Adipocyte (in vitro differentiated cells): ENCODE measurements around the gene FREM1.

Source experiments
- DNase-seq: peaks from one replicate; pipeline ENCODE4 v3.0.0-alpha.2; 2015; ENCODE audit warnings: low read depth
- H3K27me3 ChIP-seq: replicated peaks from 2 replicates; pipeline ENCODE4 v1.7.0; 2013; ENCODE audit warnings: mild to moderate bottlenecking, low read length, moderate library complexity; ENCODE audit not compliant: control insufficient read depth, insufficient read depth
- H3K36me3 ChIP-seq: 2 replicates; pipeline ENCODE4 v1.7.0; 2013; ENCODE audit warnings: low read length, mild to moderate bottlenecking, moderate library complexity; ENCODE audit not compliant: control insufficient read depth, insufficient read depth, severe bottlenecking
- H3K4me1 ChIP-seq: 2 replicates; pipeline ENCODE4 v1.7.0; 2013; ENCODE audit warnings: mild to moderate bottlenecking, low read length, moderate library complexity; ENCODE audit not compliant: control insufficient read depth, insufficient read depth
- H3K4me3 ChIP-seq: 2 replicates; pipeline ENCODE4 v1.7.0; 2013; ENCODE audit warnings: mild to moderate bottlenecking, low read length, moderate library complexity
- H3K9ac ChIP-seq: 2 replicates; pipeline ENCODE4 v1.7.0; 2013; ENCODE audit warnings: mild to moderate bottlenecking, low read length, moderate library complexity
- H3K9me3 ChIP-seq: 2 replicates; pipeline ENCODE4 v1.7.0; 2013; ENCODE audit warnings: mild to moderate bottlenecking, low read length, moderate library complexity; ENCODE audit not compliant: control insufficient read depth

Gene FREM1

GRCh38 chr9:14893280-14893679 is 16.9 kb downstream of the FREM1 start:
- Histone ChIP-seq H3K27me3 (no peaks in the 10 kb centered on the region), H3K9me3 (no peaks in the 10 kb centered on the region), H3K4me3 (no peak overlapping the region), H3K4me1 (no peaks in the 10 kb centered on the region), H3K9ac (no peak overlapping the region), H3K36me3 (no peaks in the 10 kb centered on the region)
- DNase-seq: no peak

GRCh38 chr9:14891332-14891731 is 18.9 kb downstream of the FREM1 start:
- H3K4me1 ChIP-seq: peaks cover 5% of the 10 kb centered on the region
- no peaks in the 10 kb centered on the region for H3K36me3 ChIP-seq
- no peak for DNase-seq
- H3K9ac ChIP-seq: no peak overlapping the region
- no peak overlapping the region for H3K4me3 ChIP-seq
- H3K27me3 ChIP-seq: no peaks in the 10 kb centered on the region
- no peaks in the 10 kb centered on the region for H3K9me3 ChIP-seq

- Histone ChIP-seq H3K9ac (no peak overlapping the region), H3K36me3 (no peaks in the 10 kb centered on the region), H3K9me3 (no peaks in the 10 kb centered on the region), H3K4me3 (no peak overlapping the region), H3K4me1 (peaks cover 8% of the 10 kb centered on the region), H3K27me3 (no peaks in the 10 kb centered on the region)
- DNase-seq: no peak
These were observed 20.8 kb downstream of the FREM1 start for GRCh38 chr9:14889451-14889850.

- Histone ChIP-seq H3K9me3 (no peaks in the 10 kb centered on the region), H3K27me3 (no peaks in the 10 kb centered on the region), H3K4me1 (peaks cover 13% of the 10 kb centered on the region), H3K36me3 (no peaks in the 10 kb centered on the region), H3K4me3 (no peak overlapping the region), H3K9ac (no peak overlapping the region)
- no peak for DNase-seq
These were observed 21.4 kb downstream of the FREM1 start for GRCh38 chr9:14888875-14889274.

DNA sequence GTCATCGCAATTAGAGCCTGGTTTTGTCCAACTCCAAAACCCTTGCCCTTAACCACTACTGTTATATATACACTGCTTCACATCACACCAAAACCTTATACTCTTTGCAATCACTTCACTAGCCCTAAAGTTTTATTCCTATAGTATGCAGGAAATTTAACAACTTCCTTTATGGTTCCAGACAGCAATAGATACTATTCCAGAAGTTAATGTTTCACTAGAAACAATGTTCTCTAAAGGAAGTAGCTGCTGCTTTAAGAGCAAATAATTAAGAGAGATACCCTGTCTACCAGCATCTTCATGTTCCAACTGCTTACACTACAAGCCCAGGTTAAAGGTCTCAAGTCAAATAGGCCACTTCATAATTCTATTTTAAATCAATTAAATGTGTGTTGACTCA is 22.0 kb downstream of the FREM1 start:
- Histone ChIP-seq H3K9ac (no peak overlapping the region), H3K36me3 (no peaks in the 10 kb centered on the region), H3K4me1 (peaks cover 18% of the 10 kb centered on the region), H3K4me3 (no peak overlapping the region), H3K27me3 (no peaks in the 10 kb centered on the region), H3K9me3 (no peaks in the 10 kb centered on the region)
- DNase-seq: no peak

- Histone ChIP-seq H3K36me3 (no peaks in the 10 kb centered on the region), H3K9me3 (no peaks in the 10 kb centered on the region), H3K4me3 (no peak overlapping the region), H3K27me3 (no peaks in the 10 kb centered on the region), H3K9ac (no peak overlapping the region), H3K4me1 (peaks cover 22% of the 10 kb centered on the region)
- no peak for DNase-seq
These were observed 23.1 kb downstream of the FREM1 start for GRCh38 chr9:14887149-14887548.

- DNase-seq: no peak
- H3K27me3 ChIP-seq: no peaks in the 10 kb centered on the region
- H3K9ac ChIP-seq: peak overlapping the region; percentile 16
- peak overlapping the region; percentile 17 for H3K4me3 ChIP-seq
- no peaks in the 10 kb centered on the region for H3K9me3 ChIP-seq
- peaks cover 22% of the 10 kb centered on the region for H3K4me1 ChIP-seq
- H3K36me3 ChIP-seq: no peaks in the 10 kb centered on the region
These were observed 26.8 kb downstream of the FREM1 start for GRCh38 chr9:14883310-14883944.

DNA sequence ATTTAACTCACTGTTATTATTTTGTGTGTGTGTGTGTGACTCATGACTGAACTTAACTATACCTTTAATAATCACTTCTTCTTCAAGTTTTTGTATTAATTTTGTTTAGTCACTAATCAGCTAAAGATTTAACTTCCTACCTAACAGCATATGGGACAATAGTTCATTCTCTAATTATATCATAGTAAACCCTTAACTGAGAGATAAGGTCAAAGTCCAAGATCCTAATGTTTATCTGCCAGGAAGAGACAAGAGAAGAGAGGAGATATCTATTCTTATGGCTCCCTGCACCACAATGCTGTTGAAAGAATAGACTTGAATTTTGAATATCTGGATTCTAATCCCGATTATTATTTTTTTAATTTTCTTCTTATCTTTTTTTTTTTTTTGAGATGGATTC is 28.1 kb downstream of the FREM1 start:
- H3K9me3 ChIP-seq: no peaks in the 10 kb centered on the region
- no peak for DNase-seq
- no peak overlapping the region for H3K4me3 ChIP-seq
- no peak overlapping the region for H3K9ac ChIP-seq
- no peaks in the 10 kb centered on the region for H3K27me3 ChIP-seq
- peaks cover 19% of the 10 kb centered on the region for H3K4me1 ChIP-seq
- no peaks in the 10 kb centered on the region for H3K36me3 ChIP-seq

GRCh38 chr9:14881006-14881405 is 29.2 kb downstream of the FREM1 start:
- H3K27me3 ChIP-seq: no peaks in the 10 kb centered on the region
- no peak overlapping the region for H3K4me3 ChIP-seq
- no peaks in the 10 kb centered on the region for H3K36me3 ChIP-seq
- H3K9ac ChIP-seq: no peak overlapping the region
- DNase-seq: no peak
- H3K4me1 ChIP-seq: peaks cover 17% of the 10 kb centered on the region
- H3K9me3 ChIP-seq: no peaks in the 10 kb centered on the region

GRCh38 chr9:14870090-14870489 is 40.1 kb downstream of the FREM1 start:
- H3K9ac ChIP-seq: no peak overlapping the region
- no peaks in the 10 kb centered on the region for H3K36me3 ChIP-seq
- H3K4me1 ChIP-seq: no peaks in the 10 kb centered on the region
- H3K27me3 ChIP-seq: no peaks in the 10 kb centered on the region
- DNase-seq: no peak
- H3K9me3 ChIP-seq: no peaks in the 10 kb centered on the region
- H3K4me3 ChIP-seq: no peak overlapping the region

GRCh38 chr9:14869671-14870070 is 40.6 kb downstream of the FREM1 start:
- Histone ChIP-seq H3K36me3 (no peaks in the 10 kb centered on the region), H3K9ac (no peak overlapping the region), H3K4me1 (no peaks in the 10 kb centered on the region), H3K27me3 (no peaks in the 10 kb centered on the region), H3K9me3 (no peaks in the 10 kb centered on the region), H3K4me3 (no peak overlapping the region)
- no peak for DNase-seq
